ENCODE results near the gene CNOT2.

Gene CNOT2

GRCh38 chr12:70398002-70398401 is 154.8 kb downstream of the CNOT2 start:
- no peak overlapping the region for H3K27ac Mint-ChIP-seq
- no peaks in the 10 kb centered on the region for H3K27me3 Mint-ChIP-seq
- H3K9me3 Mint-ChIP-seq, result peaks cover 0 to 4% of the 10 kb centered on the region in 2 donors
- H3K4me1 Mint-ChIP-seq, result no peaks in the 10 kb centered on the region
- ATAC-seq (no peak), DNase-seq (no peak)
- no peak overlapping the region for H3K4me3 Mint-ChIP-seq

GRCh38 chr12:70398862-70399261 is 155.6 kb downstream of the CNOT2 start:
- peaks cover 0 to 4% of the 10 kb centered on the region in 2 donors for H3K9me3 Mint-ChIP-seq
- no peak overlapping the region for H3K4me3 Mint-ChIP-seq
- no peaks in the 10 kb centered on the region for H3K4me1 Mint-ChIP-seq
- DNase-seq, result no peak
- no peak overlapping the region for H3K27ac Mint-ChIP-seq
- H3K27me3 Mint-ChIP-seq, result no peaks in the 10 kb centered on the region
- no peak for ATAC-seq

- H3K4me1 Mint-ChIP-seq, result no peaks in the 10 kb centered on the region
- peaks cover 0 to 4% of the 10 kb centered on the region in 2 donors for H3K9me3 Mint-ChIP-seq
- no peak for ATAC-seq
- no peak overlapping the region for H3K4me3 Mint-ChIP-seq
- no peaks in the 10 kb centered on the region for H3K27me3 Mint-ChIP-seq
- DNase-seq, result no peak
- H3K27ac Mint-ChIP-seq, result no peak overlapping the region
Measured at GRCh38 chr12:70399311-70399710, 156.1 kb downstream of the CNOT2 start.

GRCh38 chr12:70400124-70400523 is 156.9 kb downstream of the CNOT2 start:
- H3K9me3 Mint-ChIP-seq, result peaks cover 0 to 4% of the 10 kb centered on the region in 2 donors
- H3K4me1 Mint-ChIP-seq, result no peaks in the 10 kb centered on the region
- DNase-seq, result no peak
- ATAC-seq, result no peak
- no peak overlapping the region for H3K4me3 Mint-ChIP-seq
- no peak overlapping the region for H3K27ac Mint-ChIP-seq
- H3K27me3 Mint-ChIP-seq, result no peaks in the 10 kb centered on the region

- H3K4me3 Mint-ChIP-seq, result no peak overlapping the region
- no peaks in the 10 kb centered on the region for H3K4me1 Mint-ChIP-seq
- DNase-seq (no peak), ATAC-seq (no peak)
- H3K9me3 Mint-ChIP-seq, result peaks cover 0 to 4% of the 10 kb centered on the region in 2 donors
- H3K27me3 Mint-ChIP-seq, result no peaks in the 10 kb centered on the region
- no peak overlapping the region for H3K27ac Mint-ChIP-seq
Measured at GRCh38 chr12:70402597-70402996, 159.4 kb downstream of the CNOT2 start.

- Mint-ChIP-seq H3K4me1 (no peaks in the 10 kb centered on the region), H3K27ac (no peak overlapping the region), H3K27me3 (no peaks in the 10 kb centered on the region), H3K9me3 (peaks cover 0 to 4% of the 10 kb centered on the region in 2 donors), H3K4me3 (no peak overlapping the region)
- DNase-seq (no peak), ATAC-seq (no peak)
Measured at GRCh38 chr12:70403826-70404225, 160.6 kb downstream of the CNOT2 start.

Data from stimulated activated naive CD8-positive, alpha-beta T cell treated with anti-CD3 and anti-CD28 coated beads, Interleukin-15, amount 100 ng/mL, for 72 hours (primary cell).